ENCODE data around the gene CRTAC1.

Gene CRTAC1

GRCh38 chr10:97904576-97904975 lies 125.8 kb downstream of the CRTAC1 start:
- no peak overlapping the region for H3K27ac ChIP-seq (replicated peaks)
- no peak for TF ChIP-seq GABPA (IDR thresholded peaks at IDR 0.05; ENCODE audit: low read depth)
- no peak for TF ChIP-seq POLR2AphosphoS5 (IDR thresholded peaks at IDR 0.05; ENCODE audit: low read depth)
- TF ChIP-seq SPI1 (IDR thresholded peaks at IDR 0.05; ENCODE audit: borderline replicate concordance, low read depth) = no peak
- TF ChIP-seq REST (IDR thresholded peaks at IDR 0.05; ENCODE audit: insufficient replicate concordance, low read depth) = no peak
- no peak for TF ChIP-seq CTCF (IDR thresholded peaks at IDR 0.05; ENCODE audit: insufficient read depth, low read length)
- no peak for DNase-seq (ENCODE audit: low read depth in 1 of 2, low spot score in 1 of 2)
- no peak overlapping the region for H3K4me3 ChIP-seq (replicated peaks; ENCODE audit: insufficient read depth, low read length)
- H3K27me3 ChIP-seq (ENCODE audit: insufficient read depth, poor library complexity, severe bottlenecking) = no peaks in the 10 kb centered on the region

GRCh38 chr10:97904018-97904381 lies 126.4 kb downstream of the CRTAC1 start:
- Histone ChIP-seq H3K27ac (replicated peaks) (no peak overlapping the region), H3K27me3 (ENCODE audit: insufficient read depth, poor library complexity, severe bottlenecking) (no peaks in the 10 kb centered on the region), H3K4me3 (replicated peaks; ENCODE audit: insufficient read depth, low read length) (no peak overlapping the region)
- no peak for DNase-seq (ENCODE audit: low read depth in 1 of 2, low spot score in 1 of 2)
- no peak for TF ChIP-seq CTCF (IDR thresholded peaks at IDR 0.05; ENCODE audit: insufficient read depth, low read length)
- no peak for TF ChIP-seq REST (IDR thresholded peaks at IDR 0.05; ENCODE audit: insufficient replicate concordance, low read depth)
- TF ChIP-seq GABPA (IDR thresholded peaks at IDR 0.05; ENCODE audit: low read depth) = no peak
- TF ChIP-seq POLR2AphosphoS5 (IDR thresholded peaks at IDR 0.05; ENCODE audit: low read depth) = no peak
- TF ChIP-seq SPI1 (IDR thresholded peaks at IDR 0.05; ENCODE audit: borderline replicate concordance, low read depth) = no peak

- Histone ChIP-seq H3K27me3 (ENCODE audit: insufficient read depth, poor library complexity, severe bottlenecking) (no peaks in the 10 kb centered on the region), H3K27ac (replicated peaks) (no peak overlapping the region), H3K4me3 (replicated peaks; ENCODE audit: insufficient read depth, low read length) (no peak overlapping the region)
- no peak for DNase-seq (ENCODE audit: low read depth in 1 of 2, low spot score in 1 of 2)
- TF ChIP-seq POLR2AphosphoS5 (IDR thresholded peaks at IDR 0.05; ENCODE audit: low read depth) (no peak), GABPA (IDR thresholded peaks at IDR 0.05; ENCODE audit: low read depth) (no peak), SPI1 (IDR thresholded peaks at IDR 0.05; ENCODE audit: borderline replicate concordance, low read depth) (no peak), REST (IDR thresholded peaks at IDR 0.05; ENCODE audit: insufficient replicate concordance, low read depth) (no peak), CTCF (IDR thresholded peaks at IDR 0.05; ENCODE audit: insufficient read depth, low read length) (no peak)
Observed at GRCh38 chr10:97903128-97904017, 127.0 kb downstream of the CRTAC1 start.

Measured in HL-60 (cell line).